ENCODE measurements around the gene BPHL.
"Not testable (repeated sequence)": the region's sequence is repeated elsewhere in the genome, so short reads cannot be mapped to it uniquely, and the experiment has no call there.

BPHL gene

GRCh38 chr6:3156184-3157130 is 37.9 kb downstream of the BPHL start:
- H3K4me1 Mint-ChIP-seq (ENCODE audit: low read depth), result peaks cover 24% of the 10 kb centered on the region
- H3K27ac Mint-ChIP-seq, result peak overlapping the region; percentile 73
- peak; percentile 43 for DNase-seq
- H3K36me3 Mint-ChIP-seq (ENCODE audit: low read depth), result peaks cover 16% of the 10 kb centered on the region
- peak overlapping the region; percentile 77 for H3K4me3 Mint-ChIP-seq
- H3K27me3 Mint-ChIP-seq, H3K9me3 Mint-ChIP-seq: not testable (repeated sequence)

- H3K27ac Mint-ChIP-seq, result peak within 1 kb of the TSS; percentile 73
- H3K4me1 Mint-ChIP-seq (ENCODE audit: low read depth), result peaks cover 28% of the 10 kb centered on the region
- peaks cover 12% of the 10 kb centered on the region for H3K27me3 Mint-ChIP-seq
- peaks cover 2% of the 10 kb centered on the region for H3K9me3 Mint-ChIP-seq
- H3K4me3 Mint-ChIP-seq, result peak within 1 kb of the TSS; percentile 77
- DNase-seq, result peak; percentile 90
- H3K36me3 Mint-ChIP-seq (ENCODE audit: low read depth), result peaks cover 16% of the 10 kb centered on the region
Measured at GRCh38 chr6:3157131-3157933, 38.8 kb downstream of the BPHL start, which contains the start of gene TUBB2A. Gene TUBB2A, minus strand, starts transcription at chr6:3157544. Its CDS starts 81 bp downstream, at chr6:3157463.

- H3K36me3 Mint-ChIP-seq (ENCODE audit: low read depth), result peaks cover 4% of the 10 kb centered on the region
- H3K4me1 Mint-ChIP-seq (ENCODE audit: low read depth), result peaks cover 38% of the 10 kb centered on the region
- DNase-seq, result peak; percentile 60
- H3K9me3 Mint-ChIP-seq, result peaks cover 2% of the 10 kb centered on the region
- no peak overlapping the region for H3K27ac Mint-ChIP-seq
- H3K27me3 Mint-ChIP-seq, result peaks cover 19% of the 10 kb centered on the region
- no peak overlapping the region for H3K4me3 Mint-ChIP-seq
Measured at GRCh38 chr6:3159805-3160781, 41.6 kb downstream of the BPHL start.

GRCh38 chr6:3162067-3162497 is 43.6 kb downstream of the BPHL start:
- H3K27ac Mint-ChIP-seq, result no peak overlapping the region
- DNase-seq, result no peak
- H3K4me3 Mint-ChIP-seq, result peak overlapping the region; percentile 63
- peaks cover 13% of the 10 kb centered on the region for H3K27me3 Mint-ChIP-seq
- H3K4me1 Mint-ChIP-seq (ENCODE audit: low read depth), result peaks cover 29% of the 10 kb centered on the region
- H3K9me3 Mint-ChIP-seq, result peaks cover 2% of the 10 kb centered on the region
- no peaks in the 10 kb centered on the region for H3K36me3 Mint-ChIP-seq (ENCODE audit: low read depth)

- peak overlapping the region; percentile 42 for H3K27ac Mint-ChIP-seq
- DNase-seq, result peak; percentile 77
- H3K36me3 Mint-ChIP-seq (ENCODE audit: low read depth), result no peaks in the 10 kb centered on the region
- peaks cover 29% of the 10 kb centered on the region for H3K4me1 Mint-ChIP-seq (ENCODE audit: low read depth)
- peak overlapping the region; percentile 76 for H3K4me3 Mint-ChIP-seq
- peaks cover 2% of the 10 kb centered on the region for H3K9me3 Mint-ChIP-seq
- peaks cover 13% of the 10 kb centered on the region for H3K27me3 Mint-ChIP-seq
Measured at GRCh38 chr6:3162565-3163247, 44.2 kb downstream of the BPHL start.

GRCh38 chr6:3163248-3163594 is 44.7 kb downstream of the BPHL start:
- Mint-ChIP-seq H3K36me3 (ENCODE audit: low read depth) (no peaks in the 10 kb centered on the region), H3K4me3 (peak overlapping the region; percentile 76), H3K27ac (peak overlapping the region; percentile 42), H3K9me3 (peaks cover 2% of the 10 kb centered on the region), H3K4me1 (ENCODE audit: low read depth) (peaks cover 27% of the 10 kb centered on the region), H3K27me3 (peaks cover 12% of the 10 kb centered on the region)
- DNase-seq, result no peak

- H3K4me3 Mint-ChIP-seq, result no peak overlapping the region
- DNase-seq, result no peak
- peaks cover 2% of the 10 kb centered on the region for H3K9me3 Mint-ChIP-seq
- H3K27ac Mint-ChIP-seq, result no peak overlapping the region
- H3K27me3 Mint-ChIP-seq, result peaks cover 11% of the 10 kb centered on the region
- H3K4me1 Mint-ChIP-seq (ENCODE audit: low read depth), result peaks cover 25% of the 10 kb centered on the region
- H3K36me3 Mint-ChIP-seq (ENCODE audit: low read depth), result no peaks in the 10 kb centered on the region
Measured at GRCh38 chr6:3164388-3164787, 45.9 kb downstream of the BPHL start.

- Mint-ChIP-seq H3K9me3 (no peaks in the 10 kb centered on the region), H3K27me3 (peaks cover 11% of the 10 kb centered on the region), H3K4me3 (no peak overlapping the region), H3K4me1 (ENCODE audit: low read depth) (peaks cover 16% of the 10 kb centered on the region), H3K27ac (no peak overlapping the region), H3K36me3 (ENCODE audit: low read depth) (no peaks in the 10 kb centered on the region)
- no peak for DNase-seq
Measured at GRCh38 chr6:3165631-3166534, 47.4 kb downstream of the BPHL start.

- not testable (repeated sequence) for DNase-seq, H3K4me3 Mint-ChIP-seq
Measured at GRCh38 chr6:3166535-3167225, 48.2 kb downstream of the BPHL start.

GRCh38 chr6:3168046-3168445 is 49.5 kb downstream of the BPHL start:
- not testable (repeated sequence) for H3K36me3 Mint-ChIP-seq (ENCODE audit: low read depth); DNase-seq; H3K27ac Mint-ChIP-seq; H3K9me3 Mint-ChIP-seq; H3K4me1 Mint-ChIP-seq (ENCODE audit: low read depth); H3K4me3 Mint-ChIP-seq; H3K27me3 Mint-ChIP-seq

More at GRCh38 chr6:3166535-3167225, 48.2 kb downstream of the BPHL start:
- not testable (repeated sequence) for H3K9me3 Mint-ChIP-seq; H3K36me3 Mint-ChIP-seq (ENCODE audit: low read depth); H3K27ac Mint-ChIP-seq
- peaks cover 14% of the 10 kb centered on the region for H3K4me1 Mint-ChIP-seq (ENCODE audit: low read depth)
- H3K27me3 Mint-ChIP-seq, result peaks cover 11% of the 10 kb centered on the region

- DNase-seq; H3K4me1 Mint-ChIP-seq (ENCODE audit: low read depth); H3K4me3 Mint-ChIP-seq; H3K9me3 Mint-ChIP-seq; H3K27ac Mint-ChIP-seq; H3K27me3 Mint-ChIP-seq; H3K36me3 Mint-ChIP-seq (ENCODE audit: low read depth): not testable (repeated sequence)
Measured at GRCh38 chr6:3170676-3171075, 52.2 kb downstream of the BPHL start.
